ENCODE measurements around the gene PPP2R2C.

Gene PPP2R2C

GRCh38 chr4:6346373-6347110 lies 125.9 kb downstream of the PPP2R2C start:
- intact Hi-C loops (cut with DNase I) = no loop called here
- DNase-seq = peak in 1 of 42 donors; percentile 41

GRCh38 chr4:6345866-6346265 lies 126.5 kb downstream of the PPP2R2C start:
- intact Hi-C loops (cut with DNase I) = no loop called here
- no peak for DNase-seq

- intact Hi-C loops (cut with DNase I) = no loop called here
- DNase-seq = no peak
Measured at GRCh38 chr4:6345096-6345830, 127.2 kb downstream of the PPP2R2C start.

- intact Hi-C loops (cut with DNase I) = no loop called here
- DNase-seq = peak in 8 of 42 donors; percentile 29 to 65 (median 50)
Measured at GRCh38 chr4:6343939-6344408, 128.4 kb downstream of the PPP2R2C start.

GRCh38 chr4:6342530-6343293 lies 129.7 kb downstream of the PPP2R2C start:
- DNase-seq = peak in 41 of 42 donors; percentile 48 to 89 (median 75)
- intact Hi-C loops (cut with DNase I) = no loop called here

GRCh38 chr4:6341696-6342095 lies 130.7 kb downstream of the PPP2R2C start:
- intact Hi-C loops (cut with DNase I) = no loop called here
- DNase-seq = no peak

- intact Hi-C loops (cut with DNase I) = no loop called here
- DNase-seq = no peak
Measured at GRCh38 chr4:6340446-6341015, 131.9 kb downstream of the PPP2R2C start.

- intact Hi-C loops (cut with DNase I) = no loop called here
- no peak for DNase-seq
Measured at GRCh38 chr4:6339818-6340445, 132.5 kb downstream of the PPP2R2C start.

- no peak for DNase-seq
- intact Hi-C loops (cut with DNase I) = no loop called here
Measured at GRCh38 chr4:6338951-6339817, 133.2 kb downstream of the PPP2R2C start.

GRCh38 chr4:6338175-6338950 lies 134.1 kb downstream of the PPP2R2C start:
- DNase-seq = no peak
- intact Hi-C loops (cut with DNase I) = no loop called here

GRCh38 chr4:6337331-6337935 lies 135.0 kb downstream of the PPP2R2C start:
- intact Hi-C loops (cut with DNase I) = no loop called here
- no peak for DNase-seq

- intact Hi-C loops (cut with DNase I) = no loop called here
- DNase-seq = no peak
Measured at GRCh38 chr4:6336166-6336565, 136.2 kb downstream of the PPP2R2C start.

- DNase-seq = peak in 1 of 42 donors; percentile 53
Measured at GRCh38 chr4:6335040-6335590, 137.3 kb downstream of the PPP2R2C start.

GRCh38 chr4:6334203-6334887 lies 138.1 kb downstream of the PPP2R2C start:
- DNase-seq = no peak

More at GRCh38 chr4:6335040-6335590, 137.3 kb downstream of the PPP2R2C start:
- intact Hi-C loops (cut with DNase I) = no loop called here

GRCh38 chr4:6333301-6334202 lies 138.9 kb downstream of the PPP2R2C start:
- intact Hi-C loops (cut with DNase I) = no loop called here
- peak in 4 of 42 donors; percentile 53 to 65 (median 56) for DNase-seq

More at GRCh38 chr4:6334203-6334887, 138.1 kb downstream of the PPP2R2C start:
- intact Hi-C loops (cut with DNase I) = no loop called here

Measured in head of caudate nucleus (tissue), 42 donors.